GM13977 (cell line): ENCODE data around the gene USP11.

ENCODE experiments used
- DNase-seq: peaks from one replicate; pipeline ENCODE4 v3.0.0; 2012; ENCODE audit warnings: low spot score
- CTCF ChIP-seq: IDR thresholded peaks from 2 replicates; pipeline ENCODE4 v1.5.1; 2012; ENCODE audit warnings: mild to moderate bottlenecking, control low read depth; ENCODE audit not compliant: insufficient read depth; ENCODE audit errors: extremely low read depth, missing control alignments
- in situ Hi-C: fragments of 300-500 bp; cut with MboI; formaldehyde crosslinking; loops from one replicate; pipeline ENCODE4 v1.12.0; 2022; ENCODE audit warnings: low sequenced_read_pairs, low pct_unique_long_range_greater_than_20kb, mixed read lengths, inconsistent platforms; ENCODE audit not compliant: unreplicated experiment

USP11 gene

DNA sequence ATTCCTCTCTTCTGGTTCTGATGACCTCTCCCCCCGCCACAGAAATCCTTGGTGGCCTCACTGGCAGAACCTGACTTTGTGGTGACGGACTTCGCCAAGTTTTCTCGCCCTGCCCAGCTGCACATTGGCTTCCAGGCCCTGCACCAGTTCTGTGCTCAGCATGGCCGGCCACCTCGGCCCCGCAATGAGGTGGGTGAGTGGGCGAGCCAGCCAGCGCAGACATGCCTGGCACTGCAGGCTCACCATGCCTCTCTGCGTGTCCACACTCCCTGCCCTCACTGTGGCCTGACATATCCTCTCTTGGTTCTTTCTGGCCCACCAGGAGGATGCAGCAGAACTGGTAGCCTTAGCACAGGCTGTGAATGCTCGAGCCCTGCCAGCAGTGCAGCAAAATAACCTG, 30.5 kb upstream of the USP11 start:
- no peak for DNase-seq
- TF ChIP-seq CTCF: no peak
- in situ Hi-C loops: no loop called here

DNA sequence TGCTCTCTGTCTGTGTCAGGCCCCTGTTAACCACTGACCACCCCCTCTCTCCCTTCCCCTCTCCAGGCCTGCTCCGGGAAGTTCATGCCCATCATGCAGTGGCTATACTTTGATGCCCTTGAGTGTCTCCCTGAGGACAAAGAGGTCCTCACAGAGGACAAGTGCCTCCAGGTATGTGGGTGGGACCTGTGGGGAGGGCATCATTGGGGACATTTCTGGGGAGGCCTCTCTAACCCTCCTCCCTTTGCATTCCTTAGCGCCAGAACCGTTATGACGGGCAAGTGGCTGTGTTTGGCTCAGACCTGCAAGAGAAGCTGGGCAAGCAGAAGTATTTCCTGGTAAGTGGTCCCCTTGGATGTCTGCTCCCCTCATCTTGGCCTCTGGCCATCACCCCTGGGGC, 29.9 kb upstream of the USP11 start:
- DNase-seq: no peak
- in situ Hi-C loops: no loop called here
- no peak for TF ChIP-seq CTCF

DNA sequence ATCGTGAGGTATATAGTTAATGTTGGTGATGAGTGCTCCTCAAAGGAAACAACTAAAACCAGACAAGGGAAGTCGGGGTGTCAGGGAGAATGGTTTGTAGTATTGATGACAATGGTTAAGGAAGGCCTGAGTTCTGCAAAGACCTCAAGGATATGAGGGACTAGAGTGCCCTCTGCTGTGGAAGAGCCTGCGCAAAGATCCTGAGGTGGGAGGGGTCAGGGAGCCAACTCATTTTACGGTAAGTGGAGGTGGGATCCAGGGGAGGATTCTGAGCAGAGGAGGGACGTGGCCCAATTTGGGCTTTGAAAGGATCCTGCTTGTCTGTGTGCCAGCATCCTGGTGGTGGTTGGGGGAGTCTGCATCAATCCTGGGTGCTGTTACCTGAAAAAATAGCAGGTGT, 27.8 kb upstream of the USP11 start:
- no peak for TF ChIP-seq CTCF
- no peak for DNase-seq
- in situ Hi-C loops: no loop called here

DNA sequence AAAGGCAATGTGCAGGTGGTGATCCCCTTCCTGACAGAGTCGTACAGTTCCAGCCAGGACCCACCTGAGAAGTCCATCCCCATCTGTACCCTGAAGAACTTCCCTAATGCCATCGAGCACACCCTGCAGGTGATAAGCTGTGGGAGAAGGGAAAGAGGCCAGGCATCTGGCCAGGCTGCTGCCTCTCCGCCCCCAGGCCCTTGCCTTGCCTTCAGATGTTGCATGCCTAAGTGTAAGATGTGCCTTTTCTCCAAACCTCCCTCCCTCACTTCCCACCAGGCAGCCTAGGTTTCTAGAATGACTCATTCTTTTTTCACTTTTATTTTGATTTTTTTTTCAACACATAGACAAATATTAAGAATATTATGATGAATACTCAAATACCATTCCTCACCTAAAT, 26.5 kb upstream of the USP11 start:
- in situ Hi-C loops: no loop called here
- no peak for DNase-seq
- TF ChIP-seq CTCF: no peak

- no peak for TF ChIP-seq CTCF
- in situ Hi-C loops: no loop called here
- DNase-seq: no peak
Measured at GRCh38 chrX:47208108-47208507, 24.7 kb upstream of the USP11 start.

GRCh38 chrX:47209508-47210238, 23.1 kb upstream of the USP11 start:
- TF ChIP-seq CTCF: no peak
- DNase-seq: no peak
- in situ Hi-C loops: no loop called here
